ENCODE measurements around the gene PTPRG.

- TF ChIP-seq CTCF (IDR thresholded peaks at IDR 0.05) (no peak), POLR2A (IDR thresholded peaks at IDR 0.05) (no peak)
Measured at GRCh38 chr3:61811652-61812051, 250.3 kb downstream of the PTPRG start.

Measured in body of pancreas (tissue), 4 donors.